GM23338 (cell line): ENCODE measurements around the gene THRB. TPM values are rescaled to one million over a fixed set of nuclear protein-coding genes. Genes with fewer than 3 reads are reported as not detected.

Source experiments
- ATAC-seq: fragments of 200-7000 bp; cut with Tn5 transposase; 3 replicates; pipeline ENCODE4 v1.9.1; 2020
- DNase-seq: peaks from one replicate; pipeline ENCODE4 v3.0.0-alpha.2; 2015; ENCODE audit warnings: low spot score
- H2AFZ ChIP-seq: fragments of 200-600 bp; sonication (generic); 2 replicates; pipeline ENCODE4 v1.8.0; 2016; ENCODE audit warnings: antibody characterized with exemption, mild to moderate bottlenecking, moderate library complexity
- H3F3A ChIP-seq: fragments of 200-600 bp; sonication (generic); replicated peaks from 2 replicates; pipeline ENCODE4 v1.8.0; 2017; ENCODE audit warnings: antibody characterized with exemption, mixed run types, low read depth
- H3K27ac ChIP-seq: fragments of 200-600 bp; sonication (generic); 2 replicates; pipeline ENCODE4 v1.6.1; 2016; ENCODE audit warnings: low read depth
- H3K27me3 ChIP-seq: fragments of 200-600 bp; sonication (generic); 2 replicates; pipeline ENCODE4 v1.8.0; 2016; ENCODE audit warnings: mild to moderate bottlenecking, mixed run types, moderate library complexity; ENCODE audit not compliant: insufficient read depth
- H3K36me3 ChIP-seq: fragments of 200-600 bp; sonication (generic); 2 replicates; pipeline ENCODE4 v1.8.0; 2016; ENCODE audit warnings: mild to moderate bottlenecking; ENCODE audit not compliant: insufficient read depth
- H3K4me1 ChIP-seq: fragments of 200-600 bp; sonication (generic); 2 replicates; pipeline ENCODE4 v1.8.0; 2016; ENCODE audit warnings: mild to moderate bottlenecking, moderate library complexity; ENCODE audit not compliant: insufficient read depth
- H3K4me2 ChIP-seq: fragments of 200-600 bp; sonication (generic); 2 replicates; pipeline ENCODE4 v1.7.1; 2017; ENCODE audit warnings: mixed run types
- H3K4me3 ChIP-seq: fragments of 200-600 bp; sonication (generic); 2 replicates; pipeline ENCODE4 v1.6.1; 2016; ENCODE audit warnings: mixed run types
- H3K79me2 ChIP-seq: fragments of 200-600 bp; sonication (generic); replicated peaks from 2 replicates; pipeline ENCODE4 v1.8.0; 2017; ENCODE audit warnings: mild to moderate bottlenecking; ENCODE audit not compliant: insufficient read depth
- H3K9me2 ChIP-seq: fragments of 200-600 bp; sonication (generic); 2 replicates; pipeline ENCODE4 v1.8.0; 2017; ENCODE audit not compliant: insufficient read depth
- H4K20me1 ChIP-seq: fragments of 200-600 bp; sonication (generic); replicated peaks from 2 replicates; pipeline ENCODE4 v1.8.0; 2017; ENCODE audit warnings: mild to moderate bottlenecking; ENCODE audit not compliant: insufficient read depth
- H3K27ac Mint-ChIP-seq: 2 replicates; pipeline ENCODE4 v1.8.0; 2020; ENCODE audit warnings: inconsistent platforms, mild to moderate bottlenecking, moderate library complexity, mixed read lengths
- H3K27me3 Mint-ChIP-seq: 3 replicates; pipeline ENCODE4 v1.8.0; 2022; ENCODE audit warnings: low read depth, mild to moderate bottlenecking, moderate library complexity, mixed read lengths, inconsistent platforms; ENCODE audit not compliant: insufficient read depth, poor library complexity
- H3K36me3 Mint-ChIP-seq: 3 replicates; pipeline ENCODE4 v1.8.0; 2021; ENCODE audit warnings: low read depth, mild to moderate bottlenecking, inconsistent platforms, moderate library complexity, mixed read lengths
- H3K4me1 Mint-ChIP-seq: 3 replicates; pipeline ENCODE4 v1.8.0; 2020; ENCODE audit warnings: mild to moderate bottlenecking, inconsistent platforms, mixed read lengths
- H3K4me3 Mint-ChIP-seq: 3 replicates; pipeline ENCODE4 v1.8.0; 2021; ENCODE audit warnings: moderate library complexity, mild to moderate bottlenecking, inconsistent platforms, mixed read lengths
- H3K9me3 Mint-ChIP-seq: 3 replicates; pipeline ENCODE4 v1.8.0; 2020; ENCODE audit warnings: moderate library complexity, mild to moderate bottlenecking, inconsistent platforms, mixed read lengths
- EZH2 ChIP-seq: fragments of 200-600 bp; sonication (generic); IDR thresholded peaks from one replicate; pipeline ENCODE4 v1.8.0; 2017; ENCODE audit warnings: antibody characterized with exemption, mild to moderate bottlenecking, low read depth; ENCODE audit not compliant: unreplicated experiment
- EZH2phosphoT487 ChIP-seq: fragments of 200-600 bp; sonication (generic); IDR thresholded peaks from one replicate; pipeline ENCODE4 v1.8.1; 2018; ENCODE audit warnings: antibody characterized with exemption; ENCODE audit not compliant: unreplicated experiment
- NANOG ChIP-seq: IDR thresholded peaks from 2 replicates; pipeline ENCODE4 v1.6.1; 2016; ENCODE audit warnings: antibody characterized with exemption, borderline replicate concordance
- POLR2AphosphoS5 ChIP-seq: IDR thresholded peaks from 2 replicates; pipeline ENCODE4 v1.6.1; 2016; ENCODE audit warnings: antibody characterized with exemption, low read depth
- STAT1 ChIP-seq: IDR thresholded peaks from one replicate; pipeline ENCODE4 v1.6.1; 2016; ENCODE audit warnings: antibody characterized with exemption; ENCODE audit not compliant: unreplicated experiment
- ZNF114 ChIP-seq: fragments of 250-450 bp; sonication (Bioruptor Pico); IDR thresholded peaks from 2 replicates; pipeline ENCODE4 v1.5.0; 2020; ENCODE audit warnings: mild to moderate bottlenecking, moderate library complexity
- ZNF331 ChIP-seq: fragments of 250-450 bp; sonication (Bioruptor Pico); IDR thresholded peaks from 2 replicates; pipeline ENCODE4 v1.5.0; 2020; ENCODE audit warnings: low read depth, mild to moderate bottlenecking, moderate library complexity
- polyA plus RNA-seq: library from polyadenylated mRNA; unstranded; fragments of >200 nt; fragmentation: Nextera tagmentation; extraction: Ambion mirVana; gene quantifications from 2 replicates; pipeline ENCODE4 v1.2.1, GENCODE V29; 2016
- total RNA-seq: library from RNA; depleted of rRNA; stranded (reverse); fragments of >200 nt; shearing (Covaris generic); gene quantifications from 2 replicates; pipeline ENCODE4 v1.2.3, GENCODE V29; 2014
- TF ChIP-seq, protein P1 (sequence below): IDR thresholded peaks from one replicate; pipeline ENCODE4 v1.6.1; 2018; ENCODE audit warnings: antibody characterized with exemption; ENCODE audit not compliant: unreplicated experiment
- TF ChIP-seq, protein P2 (sequence below), 2 experiments: fragments of 200-600 bp in 1 of 2; sonication (generic) in 1 of 2; conservative IDR thresholded peaks; 2 replicates each; pipeline versions ENCODE4 v1.5.1 to v1.6.1; 2016 to 2017; ENCODE audit warnings: antibody characterized with exemption in 2 of 2, low read depth in 2 of 2, mild to moderate bottlenecking in 2 of 2, moderate library complexity in 1 of 2

Gene THRB
- total and polyA plus RNA-seq, 2 experiments from 2014 or later = 1.7 to 3.2 TPM

DNA sequence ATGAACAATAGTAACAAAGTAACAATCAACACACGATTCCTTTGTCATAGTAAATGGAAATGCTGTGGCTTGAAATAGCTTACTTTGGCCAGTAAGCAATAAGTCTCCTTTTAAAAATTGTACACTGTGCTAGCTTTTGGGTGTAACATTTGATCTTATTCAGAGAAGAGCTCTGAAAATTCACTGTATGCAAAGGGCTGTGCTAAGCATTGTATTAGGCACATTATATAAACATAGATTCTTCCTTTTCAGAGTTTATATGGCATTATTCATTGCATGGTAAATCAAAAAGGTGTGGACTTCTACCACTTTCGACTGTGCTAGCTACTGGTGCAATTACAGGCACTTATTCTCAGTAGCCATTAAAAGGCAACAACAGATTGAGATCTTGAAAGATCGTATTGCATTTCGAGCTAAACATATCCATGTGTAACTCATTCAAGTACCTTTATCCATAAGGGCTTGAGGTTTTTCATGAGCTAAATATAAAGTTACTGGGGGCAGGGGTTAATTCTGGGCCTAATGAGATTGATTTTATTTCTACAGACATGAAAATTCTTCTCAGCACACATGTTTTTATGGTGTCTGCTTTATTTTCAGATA, 302.7 kb downstream of the THRB start (continued):
- TF ChIP-seq, protein P1, sequence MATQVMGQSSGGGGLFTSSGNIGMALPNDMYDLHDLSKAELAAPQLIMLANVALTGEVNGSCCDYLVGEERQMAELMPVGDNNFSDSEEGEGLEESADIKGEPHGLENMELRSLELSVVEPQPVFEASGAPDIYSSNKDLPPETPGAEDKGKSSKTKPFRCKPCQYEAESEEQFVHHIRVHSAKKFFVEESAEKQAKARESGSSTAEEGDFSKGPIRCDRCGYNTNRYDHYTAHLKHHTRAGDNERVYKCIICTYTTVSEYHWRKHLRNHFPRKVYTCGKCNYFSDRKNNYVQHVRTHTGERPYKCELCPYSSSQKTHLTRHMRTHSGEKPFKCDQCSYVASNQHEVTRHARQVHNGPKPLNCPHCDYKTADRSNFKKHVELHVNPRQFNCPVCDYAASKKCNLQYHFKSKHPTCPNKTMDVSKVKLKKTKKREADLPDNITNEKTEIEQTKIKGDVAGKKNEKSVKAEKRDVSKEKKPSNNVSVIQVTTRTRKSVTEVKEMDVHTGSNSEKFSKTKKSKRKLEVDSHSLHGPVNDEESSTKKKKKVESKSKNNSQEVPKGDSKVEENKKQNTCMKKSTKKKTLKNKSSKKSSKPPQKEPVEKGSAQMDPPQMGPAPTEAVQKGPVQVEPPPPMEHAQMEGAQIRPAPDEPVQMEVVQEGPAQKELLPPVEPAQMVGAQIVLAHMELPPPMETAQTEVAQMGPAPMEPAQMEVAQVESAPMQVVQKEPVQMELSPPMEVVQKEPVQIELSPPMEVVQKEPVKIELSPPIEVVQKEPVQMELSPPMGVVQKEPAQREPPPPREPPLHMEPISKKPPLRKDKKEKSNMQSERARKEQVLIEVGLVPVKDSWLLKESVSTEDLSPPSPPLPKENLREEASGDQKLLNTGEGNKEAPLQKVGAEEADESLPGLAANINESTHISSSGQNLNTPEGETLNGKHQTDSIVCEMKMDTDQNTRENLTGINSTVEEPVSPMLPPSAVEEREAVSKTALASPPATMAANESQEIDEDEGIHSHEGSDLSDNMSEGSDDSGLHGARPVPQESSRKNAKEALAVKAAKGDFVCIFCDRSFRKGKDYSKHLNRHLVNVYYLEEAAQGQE = no peak

DNA sequence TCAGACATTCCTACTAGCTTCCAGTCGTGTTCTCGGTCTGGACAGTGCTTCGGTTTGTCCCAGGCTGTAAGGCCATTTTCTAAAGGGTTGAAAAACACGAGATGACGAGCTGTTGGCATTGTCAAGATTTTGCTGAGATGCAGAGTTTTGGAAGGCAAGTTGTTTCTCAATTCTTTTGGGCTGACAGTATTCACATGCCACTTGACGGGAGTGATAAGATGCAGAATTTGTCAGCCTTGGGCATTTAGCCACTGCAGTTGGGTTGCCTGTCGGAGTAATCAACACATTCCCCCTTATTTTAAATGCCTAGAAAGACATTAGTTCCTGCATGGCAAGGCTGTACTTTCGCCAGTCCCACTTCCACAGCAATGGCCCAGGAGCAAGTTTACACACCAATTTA, 304.4 kb downstream of the THRB start:
- no peak overlapping the region for H3K4me3 ChIP-seq
- H4K20me1 ChIP-seq = no peaks in the 10 kb centered on the region
- no peak overlapping the region for H2AFZ ChIP-seq
- H3K27ac Mint-ChIP-seq = no peak overlapping the region
- H3K36me3 ChIP-seq = no peaks in the 10 kb centered on the region
- no peaks in the 10 kb centered on the region for H3K27me3 ChIP-seq
- H3K27me3 Mint-ChIP-seq = no peaks in the 10 kb centered on the region
- H3F3A ChIP-seq = no peaks in the 10 kb centered on the region
- no peak overlapping the region for H3K4me3 Mint-ChIP-seq
- no peak overlapping the region for H3K4me2 ChIP-seq
- H3K4me1 ChIP-seq = no peaks in the 10 kb centered on the region
- H3K9me2 ChIP-seq = peaks cover 5% of the 10 kb centered on the region; the same call in 1 of the 2 replicates
- no peaks in the 10 kb centered on the region for H3K9me3 Mint-ChIP-seq
- ATAC-seq = no peak
- no peak overlapping the region for H3K27ac ChIP-seq
- H3K4me1 Mint-ChIP-seq = 0 out of 3 replicates have a peak, but pooled peaks cover 2% of the 10 kb centered on the region
- H3K79me2 ChIP-seq = no peaks in the 10 kb centered on the region
- H3K36me3 Mint-ChIP-seq = no peaks in the 10 kb centered on the region
- no peak for DNase-seq
- no peak for TF ChIP-seq NANOG
- TF ChIP-seq STAT1 = no peak
- TF ChIP-seq ZNF114 (CRISPR knock-in tag) = no peak
- TF ChIP-seq, protein P2, sequence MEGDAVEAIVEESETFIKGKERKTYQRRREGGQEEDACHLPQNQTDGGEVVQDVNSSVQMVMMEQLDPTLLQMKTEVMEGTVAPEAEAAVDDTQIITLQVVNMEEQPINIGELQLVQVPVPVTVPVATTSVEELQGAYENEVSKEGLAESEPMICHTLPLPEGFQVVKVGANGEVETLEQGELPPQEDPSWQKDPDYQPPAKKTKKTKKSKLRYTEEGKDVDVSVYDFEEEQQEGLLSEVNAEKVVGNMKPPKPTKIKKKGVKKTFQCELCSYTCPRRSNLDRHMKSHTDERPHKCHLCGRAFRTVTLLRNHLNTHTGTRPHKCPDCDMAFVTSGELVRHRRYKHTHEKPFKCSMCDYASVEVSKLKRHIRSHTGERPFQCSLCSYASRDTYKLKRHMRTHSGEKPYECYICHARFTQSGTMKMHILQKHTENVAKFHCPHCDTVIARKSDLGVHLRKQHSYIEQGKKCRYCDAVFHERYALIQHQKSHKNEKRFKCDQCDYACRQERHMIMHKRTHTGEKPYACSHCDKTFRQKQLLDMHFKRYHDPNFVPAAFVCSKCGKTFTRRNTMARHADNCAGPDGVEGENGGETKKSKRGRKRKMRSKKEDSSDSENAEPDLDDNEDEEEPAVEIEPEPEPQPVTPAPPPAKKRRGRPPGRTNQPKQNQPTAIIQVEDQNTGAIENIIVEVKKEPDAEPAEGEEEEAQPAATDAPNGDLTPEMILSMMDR (conservative IDR thresholded peaks at IDR 0.05; ENCODE audit: low read depth in 2 of 2) = no peak
- TF ChIP-seq ZNF331 (CRISPR knock-in tag) = no peak
- TF ChIP-seq, protein P1 = no peak
- no peak for TF ChIP-seq POLR2AphosphoS5
- no peak for TF ChIP-seq EZH2phosphoT487
- no peak for TF ChIP-seq EZH2
